M059J (cell line): Measurements from ENCODE around the gene LHX3. TPM values are rescaled to one million over a fixed set of nuclear protein-coding genes. Genes with fewer than 3 reads are reported as not detected.
A peak's percentile ranks its signal among the peaks of the same experiment; 100 is the strongest.

Experiments used
- DNase-seq: peaks from one replicate; pipeline ENCODE4 v3.0.0-alpha.2; 2012; ENCODE audit warnings: low read depth
- total RNA-seq: library from RNA; depleted of rRNA; stranded (reverse); fragments of >200 nt; shearing (Covaris generic); gene quantifications from 2 replicates; pipeline ENCODE4 v1.2.3, GENCODE V29; 2014; rRNA removed

Gene LHX3
- not detected in 2 replicates for total RNA-seq

DNA sequence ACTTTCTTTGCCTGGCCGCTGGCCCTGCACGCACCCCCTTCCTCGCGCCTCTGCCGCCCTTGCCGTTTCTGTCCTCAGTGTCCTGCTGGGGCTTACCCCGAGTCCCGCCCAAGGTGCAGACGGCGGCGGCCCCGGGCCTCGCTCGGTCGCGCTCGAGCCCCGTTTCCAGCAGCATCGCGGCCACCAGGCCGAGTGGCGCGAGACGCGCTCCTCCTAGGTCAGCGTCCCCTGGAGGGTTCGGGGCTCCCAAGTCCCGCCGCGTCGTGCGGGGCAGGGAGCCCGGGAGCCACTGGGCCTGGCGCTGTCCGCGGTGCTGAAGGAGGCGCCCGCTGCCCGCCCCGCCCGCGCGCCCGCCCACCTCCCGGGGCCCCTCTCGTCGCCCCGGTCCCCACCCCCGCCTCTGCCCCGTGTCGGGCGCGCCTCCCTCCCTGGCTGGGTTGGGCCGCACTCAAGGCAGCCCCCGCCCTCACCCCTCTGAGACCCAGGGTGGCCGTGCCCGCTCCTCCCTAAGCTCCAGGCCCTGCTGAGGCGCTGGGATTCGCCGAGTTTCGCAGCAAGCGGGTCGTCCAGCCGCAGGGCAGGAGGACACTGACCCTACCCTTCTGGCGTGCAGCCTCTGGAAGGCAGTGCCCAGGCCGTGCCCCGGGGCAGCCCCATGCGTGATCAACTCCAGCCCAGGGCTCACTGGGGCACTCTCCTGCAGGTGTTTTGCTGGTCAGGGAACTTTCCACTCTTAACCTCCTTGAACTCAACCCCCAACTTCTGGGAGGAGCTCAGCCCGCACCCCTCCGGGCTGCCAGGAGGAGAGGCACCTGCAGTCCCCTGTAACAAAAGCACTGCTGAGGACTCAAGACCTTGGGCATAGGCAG, at the start of gene LHX3:
LHX3 (minus strand) TSS at position 291 of the 869 bp plus-strand sequence; CDS start at position 175, 116 bp downstream.
- DNase-seq: no peak

DNA sequence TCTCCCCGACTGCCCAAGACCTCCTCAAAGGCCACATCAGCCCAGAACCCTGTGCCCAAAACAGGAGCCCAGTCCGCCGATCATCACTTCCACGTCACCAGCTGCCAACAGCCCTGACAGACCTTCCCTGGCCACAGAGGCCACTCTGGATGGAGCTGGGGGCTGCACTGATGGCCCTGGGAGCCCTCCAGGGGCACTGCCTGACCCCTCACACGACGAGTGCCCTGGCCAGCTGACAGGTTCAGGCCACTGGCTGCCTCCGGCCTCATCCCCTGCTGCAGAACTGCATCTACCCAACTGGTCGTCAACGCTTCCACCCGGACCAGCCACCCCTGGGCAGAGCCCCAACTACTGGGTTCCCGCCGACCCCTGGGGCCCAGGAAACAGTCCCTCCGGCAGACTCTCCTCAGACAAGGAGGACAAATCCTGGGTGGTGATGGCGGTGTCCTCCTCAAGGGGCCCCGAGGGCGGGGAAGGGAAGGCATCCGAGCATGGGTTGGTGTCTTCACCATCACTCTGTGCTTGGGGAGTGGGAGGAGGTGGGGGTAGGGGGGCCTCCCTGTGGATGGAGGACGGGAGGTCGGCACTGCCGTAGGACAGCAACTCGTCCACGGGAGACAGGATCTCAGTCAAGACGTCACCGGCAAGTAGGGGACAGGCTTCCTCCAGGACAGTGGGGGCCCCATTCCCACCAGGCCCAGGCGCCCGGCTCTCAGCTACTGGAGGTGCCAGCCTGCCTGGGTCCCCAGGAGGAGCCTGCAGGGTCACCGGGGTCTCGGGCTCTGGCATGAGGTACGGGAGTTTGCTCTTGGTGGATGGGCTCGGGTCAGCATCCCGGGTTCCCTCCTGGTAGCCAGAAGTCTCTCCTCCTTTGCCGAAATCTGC, 48.6 kb upstream of the LHX3 start:
- DNase-seq: no peak

DNA sequence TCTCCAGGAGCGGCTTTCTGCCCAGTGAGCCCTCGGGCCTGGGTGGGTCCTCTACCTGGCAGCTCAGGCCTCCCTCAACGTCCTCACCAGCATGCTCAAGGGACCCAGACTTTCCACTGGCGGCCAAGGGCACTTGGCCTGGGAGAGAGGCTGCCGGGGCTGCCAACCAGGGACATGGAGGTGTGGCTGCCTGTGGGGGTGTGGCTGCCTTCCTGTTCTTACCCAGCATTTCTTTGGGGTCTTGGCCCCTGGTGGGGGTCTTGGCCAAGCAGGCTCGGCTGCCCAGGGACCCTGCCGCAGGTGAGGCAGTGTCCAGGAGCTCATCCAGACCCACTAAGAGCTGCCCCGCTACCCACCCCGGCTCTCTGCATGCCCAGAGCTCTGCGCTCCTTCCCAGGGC, 47.9 kb upstream of the LHX3 start:
- DNase-seq: no peak

DNA sequence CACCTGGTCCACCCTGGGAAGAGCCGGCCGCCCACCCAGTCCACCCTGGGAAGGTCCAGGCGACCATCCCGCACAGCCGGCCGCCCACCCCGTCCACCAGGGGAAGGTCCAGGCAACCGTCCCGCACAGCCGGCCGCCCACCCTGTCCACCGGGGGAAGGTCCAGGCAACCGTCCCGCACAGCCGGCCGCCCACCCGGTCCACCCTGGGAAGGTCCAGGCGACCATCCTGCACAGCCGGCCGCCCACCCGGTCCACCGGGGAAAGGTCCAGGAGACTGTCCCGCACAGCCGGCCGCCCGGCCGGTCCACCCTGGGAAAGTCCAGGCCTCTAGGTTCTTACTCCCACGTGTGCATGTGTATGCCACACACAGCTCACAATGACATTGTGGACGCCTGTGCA, 47.4 kb upstream of the LHX3 start:
- no peak for DNase-seq

DNA sequence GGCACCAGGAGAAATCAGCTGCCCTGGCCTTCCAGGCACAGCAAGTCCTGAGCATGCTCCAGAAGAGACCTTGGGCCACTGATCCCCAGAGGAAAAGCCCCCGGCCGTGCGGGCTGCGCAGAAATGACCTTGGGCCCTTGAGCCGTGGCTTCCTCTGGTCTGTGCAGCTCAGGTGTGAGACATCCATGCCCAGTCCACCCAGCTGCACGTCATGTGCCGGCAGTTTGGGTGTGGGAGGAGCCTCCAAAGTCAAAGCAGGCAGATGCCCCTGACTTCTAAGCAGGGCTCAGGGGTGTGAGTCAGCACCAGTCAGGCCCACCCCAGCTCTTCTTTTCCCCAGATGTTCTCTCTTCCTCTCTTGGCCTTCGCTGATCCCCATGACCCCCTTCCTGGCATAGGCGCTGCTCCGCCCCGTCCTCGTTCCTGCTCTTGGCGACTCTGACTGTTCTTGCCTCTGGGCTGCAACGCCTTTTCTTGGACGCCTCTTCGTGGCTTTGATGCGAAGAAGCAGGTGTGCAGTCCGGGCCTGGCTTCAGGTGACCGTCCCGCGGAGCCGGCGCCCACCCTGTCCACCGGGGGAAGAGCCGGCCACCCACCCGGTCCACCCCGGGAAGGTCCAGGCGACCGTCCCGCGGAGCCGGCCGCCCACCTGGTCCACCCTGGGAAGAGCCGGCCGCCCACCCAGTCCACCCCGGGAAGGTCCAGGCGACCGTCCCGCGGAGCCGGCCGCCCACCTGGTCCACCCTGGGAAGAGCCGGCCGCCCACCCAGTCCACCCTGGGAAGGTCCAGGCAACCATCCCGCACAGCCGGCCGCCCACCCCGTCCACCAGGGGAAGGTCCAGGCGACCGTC, 46.6 kb upstream of the LHX3 start:
- no peak for DNase-seq

DNA sequence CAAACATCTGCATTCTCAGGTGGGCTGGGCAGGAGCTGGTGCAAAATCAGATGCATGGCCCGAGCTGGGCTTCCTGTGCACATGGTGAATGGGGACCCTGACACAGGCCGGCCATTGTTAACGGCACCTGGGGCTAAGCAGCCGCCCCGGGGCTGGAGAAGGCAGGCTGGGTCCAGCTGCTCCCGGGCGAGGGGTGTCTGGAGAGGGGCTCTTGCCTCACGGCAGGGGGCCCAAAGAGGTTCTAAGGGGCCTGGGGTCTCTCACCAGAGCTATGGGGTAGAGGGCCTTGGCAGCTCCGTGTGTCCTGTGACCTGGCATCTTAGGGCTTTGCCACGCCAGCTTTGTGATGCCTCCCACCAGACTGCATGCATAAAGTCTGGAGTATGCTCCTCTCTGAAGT, 45.7 kb upstream of the LHX3 start:
- DNase-seq: no peak

DNA sequence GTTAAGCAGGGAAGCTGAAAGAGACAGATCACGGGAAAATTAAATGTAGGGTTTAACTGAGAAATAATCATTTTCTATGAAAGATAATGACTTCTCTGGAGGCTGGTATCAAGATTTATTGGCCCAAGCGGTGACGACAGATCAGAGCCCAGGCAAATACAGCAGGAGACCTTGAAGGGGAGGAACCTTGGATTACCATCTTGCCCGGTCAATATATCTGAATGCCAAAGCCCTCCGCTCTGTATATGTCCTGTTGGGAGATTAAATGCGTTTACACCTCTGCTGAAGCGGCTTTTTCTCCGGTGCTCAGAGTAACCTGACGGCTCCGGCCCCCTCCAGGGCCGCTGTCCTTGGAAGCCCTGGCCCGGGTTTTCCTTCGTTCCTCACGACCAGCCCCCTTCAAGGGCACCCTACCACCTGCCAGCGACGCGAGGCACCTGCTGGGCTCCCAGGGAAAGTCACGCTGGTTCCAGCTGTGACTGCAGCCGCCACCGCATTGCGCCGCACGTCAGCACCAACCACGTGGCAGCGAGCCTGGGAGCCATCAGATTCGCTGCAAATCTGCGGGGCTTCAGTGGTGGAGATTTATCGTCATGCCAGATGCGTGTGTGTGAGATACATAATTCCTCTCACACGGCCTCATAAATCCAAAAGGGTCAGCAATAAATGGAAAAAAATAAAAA, 45.1 kb upstream of the LHX3 start:
- no peak for DNase-seq

DNA sequence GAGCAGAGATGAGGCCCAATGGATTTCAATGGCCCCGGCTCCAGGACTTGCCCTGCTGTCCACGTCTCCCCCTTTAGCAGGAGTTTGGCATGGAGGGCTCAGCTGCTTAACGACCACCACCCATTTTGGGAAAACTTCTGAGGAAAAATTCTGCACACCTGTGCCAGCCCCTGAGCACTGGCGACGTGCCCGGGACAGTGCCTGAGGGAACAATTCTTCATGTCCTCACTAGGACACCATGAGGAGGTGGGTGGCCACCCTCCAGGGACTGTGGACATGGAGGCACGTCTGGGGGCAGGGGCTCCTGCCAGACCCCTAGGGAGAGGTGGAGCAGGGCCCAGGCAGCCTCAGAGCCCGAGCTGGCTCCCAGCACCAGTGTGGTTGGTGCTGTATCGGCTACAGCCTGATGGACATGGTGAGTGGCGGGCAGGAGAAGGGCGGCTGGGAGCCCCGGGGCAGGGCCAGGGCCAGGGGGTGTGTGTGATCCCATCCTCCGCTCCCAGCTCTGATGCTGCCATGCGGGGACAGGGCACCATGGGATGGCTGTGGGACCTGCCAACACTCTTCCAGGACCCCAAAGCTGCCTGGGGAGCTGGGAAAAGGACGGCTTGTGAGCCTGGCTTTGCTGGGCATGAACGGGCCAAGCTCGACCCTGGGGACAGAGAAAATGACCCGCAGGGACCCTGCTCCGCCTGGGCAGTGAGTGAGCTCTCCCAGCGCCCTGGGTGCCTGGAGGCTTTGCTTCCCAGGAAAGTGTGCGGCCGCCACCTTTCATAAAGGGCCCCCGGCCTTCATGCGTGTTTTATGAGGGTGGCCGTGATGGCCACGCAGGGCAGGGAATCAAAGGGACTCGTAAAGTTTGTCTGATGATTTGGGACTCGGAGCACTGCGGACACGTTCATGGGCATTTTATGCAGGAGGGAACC, 44.3 kb upstream of the LHX3 start:
- DNase-seq: no peak

DNA sequence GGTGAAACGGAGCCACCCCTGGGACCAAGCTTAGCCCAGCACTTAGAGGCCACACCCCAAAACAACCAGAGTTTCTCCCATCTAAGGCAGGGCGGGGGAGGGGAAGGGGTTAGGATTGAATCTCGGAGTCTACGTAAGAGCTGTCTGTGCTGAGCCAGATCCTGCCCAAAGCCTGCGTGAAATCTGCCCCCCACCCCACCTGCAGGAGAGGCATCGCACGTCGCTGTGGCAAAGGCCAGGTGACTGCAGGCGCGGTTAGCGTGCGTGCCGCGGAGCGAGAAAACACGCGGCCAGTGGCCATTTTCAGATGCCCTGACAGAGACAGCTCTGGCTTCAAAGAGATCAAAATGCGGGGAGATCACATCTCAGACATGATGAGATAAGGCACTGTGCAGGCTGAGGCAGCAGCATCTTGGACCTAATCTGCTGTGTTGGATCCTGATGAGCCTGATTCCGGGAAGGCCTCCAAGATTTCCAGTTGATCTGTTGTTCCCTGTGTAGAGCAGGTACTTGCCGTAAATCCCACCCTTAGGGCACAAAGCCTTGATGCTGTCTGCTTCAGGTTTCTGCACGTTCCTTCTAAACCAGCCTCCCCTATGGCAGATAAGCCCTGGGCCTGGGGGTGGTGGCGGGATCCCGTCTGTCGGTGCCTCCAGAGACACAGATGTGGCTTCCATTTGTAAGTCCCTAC, 43.2 kb upstream of the LHX3 start:
- no peak for DNase-seq

DNA sequence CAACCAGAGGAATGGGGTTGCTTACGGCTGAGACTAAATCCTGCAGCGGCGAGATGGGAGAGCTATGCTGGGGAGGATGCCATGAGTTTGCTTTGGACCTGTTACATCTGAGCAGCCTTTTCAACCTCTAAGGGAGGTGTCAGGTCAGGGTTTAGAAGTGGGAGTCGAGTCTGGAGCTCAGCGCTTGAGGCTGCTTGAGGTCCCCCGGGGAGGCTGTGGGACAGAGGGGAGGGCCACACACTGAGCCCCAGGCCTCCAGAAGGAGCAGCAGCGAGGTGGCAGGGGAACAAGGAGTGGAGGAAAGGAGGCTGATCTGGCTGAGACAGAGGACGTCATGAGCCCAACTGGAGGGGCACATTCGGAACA, 42.6 kb upstream of the LHX3 start:
- DNase-seq: no peak

DNA sequence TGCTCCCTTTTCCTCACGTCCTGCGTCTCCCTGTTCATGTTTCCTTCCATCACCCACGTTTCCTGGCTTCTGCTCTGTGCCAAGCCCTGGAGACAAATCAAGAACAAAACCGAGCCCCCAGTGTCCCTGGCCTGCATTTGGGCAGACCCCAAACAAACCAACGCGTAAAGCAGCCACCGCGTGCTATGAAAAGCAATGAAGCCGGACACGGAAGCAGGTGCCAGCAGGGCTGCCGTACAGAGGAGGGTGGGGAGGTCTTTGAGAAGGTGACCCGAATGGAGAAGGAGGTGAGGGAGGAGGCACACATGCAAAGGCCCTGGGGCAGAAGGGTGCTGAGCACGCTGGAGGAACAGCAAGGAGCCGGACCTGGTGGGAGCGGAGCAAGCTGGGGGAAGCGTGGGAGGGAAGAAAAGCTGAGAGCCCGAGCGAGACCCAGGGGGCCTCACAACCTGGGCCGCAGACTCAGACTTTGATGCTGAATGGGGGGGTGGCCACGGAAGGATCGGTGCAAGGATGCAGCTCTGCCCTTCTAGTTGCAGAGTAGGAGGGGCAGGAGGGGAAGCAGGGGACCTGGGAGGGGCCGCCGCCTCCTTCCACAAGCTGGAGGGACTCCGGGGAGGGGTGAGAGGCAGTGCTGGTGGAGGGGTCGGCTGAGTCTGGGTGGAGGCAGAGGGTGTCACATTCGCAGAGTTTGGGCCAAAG, 42.1 kb upstream of the LHX3 start:
- DNase-seq: no peak

DNA sequence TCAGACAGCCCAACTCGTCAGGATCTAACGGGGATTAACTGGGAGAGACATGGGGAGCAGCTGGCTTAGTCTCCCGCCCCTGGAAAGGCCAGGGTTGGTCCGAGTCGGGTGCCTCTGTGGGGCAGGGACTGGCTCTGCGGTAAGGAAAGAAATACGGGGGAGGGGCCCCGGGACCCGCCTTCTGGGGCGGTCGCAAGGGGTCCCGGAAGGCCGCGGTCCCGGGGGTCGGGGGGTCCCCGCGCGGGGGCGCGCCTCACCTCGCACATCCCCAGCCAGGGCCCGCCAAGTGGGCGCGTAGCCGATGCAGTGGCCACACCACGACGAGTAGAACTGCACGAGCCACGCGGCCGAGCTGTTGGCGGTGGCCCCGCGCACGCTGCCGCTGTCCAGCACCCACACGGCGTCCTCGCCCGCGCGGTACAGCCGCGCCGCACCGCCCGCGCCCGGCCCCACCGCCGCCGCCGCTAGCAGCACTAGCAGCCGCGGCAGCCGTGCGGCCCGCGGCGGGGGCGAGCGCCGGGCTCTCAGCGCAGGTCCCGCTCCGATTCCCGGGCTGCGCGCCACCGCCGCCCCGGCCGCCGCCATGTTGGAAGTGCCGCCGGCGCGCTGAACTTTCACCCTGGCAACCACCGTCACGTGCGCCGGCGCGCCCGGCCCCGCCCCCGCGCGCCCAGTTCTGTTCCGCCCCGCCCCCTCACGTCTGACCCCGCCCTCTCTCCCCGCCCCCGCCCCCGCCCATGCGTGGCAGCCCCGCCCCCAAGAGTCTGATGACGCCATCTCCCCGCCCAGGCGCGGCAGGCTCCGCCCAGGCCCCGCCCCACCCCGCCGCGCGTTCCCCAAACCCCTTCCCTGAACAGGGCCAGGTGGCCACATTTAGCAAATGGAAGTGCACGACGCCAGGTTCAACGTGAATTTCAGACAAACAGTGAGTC, 40.6 kb upstream of the LHX3 start, which contains the start of gene QSOX2:
QSOX2 (minus strand) TSS at position 594 of the 932 bp plus-strand sequence; CDS start at position 585, 9 bp downstream.
- DNase-seq: peak; percentile 63

DNA sequence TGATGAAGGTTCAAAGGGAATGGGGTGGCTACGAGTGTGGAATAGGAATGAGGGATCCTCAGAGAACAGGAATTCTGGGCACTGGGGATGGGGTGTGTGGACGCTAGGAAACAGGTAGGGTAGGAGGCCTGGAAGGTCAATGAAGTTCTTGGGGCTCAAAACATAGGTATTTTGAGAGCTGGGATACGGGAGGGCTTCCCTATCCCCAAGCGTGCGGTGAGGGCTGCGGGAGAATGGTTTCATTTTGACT, 40.0 kb upstream of the LHX3 start:
- no peak for DNase-seq

DNA sequence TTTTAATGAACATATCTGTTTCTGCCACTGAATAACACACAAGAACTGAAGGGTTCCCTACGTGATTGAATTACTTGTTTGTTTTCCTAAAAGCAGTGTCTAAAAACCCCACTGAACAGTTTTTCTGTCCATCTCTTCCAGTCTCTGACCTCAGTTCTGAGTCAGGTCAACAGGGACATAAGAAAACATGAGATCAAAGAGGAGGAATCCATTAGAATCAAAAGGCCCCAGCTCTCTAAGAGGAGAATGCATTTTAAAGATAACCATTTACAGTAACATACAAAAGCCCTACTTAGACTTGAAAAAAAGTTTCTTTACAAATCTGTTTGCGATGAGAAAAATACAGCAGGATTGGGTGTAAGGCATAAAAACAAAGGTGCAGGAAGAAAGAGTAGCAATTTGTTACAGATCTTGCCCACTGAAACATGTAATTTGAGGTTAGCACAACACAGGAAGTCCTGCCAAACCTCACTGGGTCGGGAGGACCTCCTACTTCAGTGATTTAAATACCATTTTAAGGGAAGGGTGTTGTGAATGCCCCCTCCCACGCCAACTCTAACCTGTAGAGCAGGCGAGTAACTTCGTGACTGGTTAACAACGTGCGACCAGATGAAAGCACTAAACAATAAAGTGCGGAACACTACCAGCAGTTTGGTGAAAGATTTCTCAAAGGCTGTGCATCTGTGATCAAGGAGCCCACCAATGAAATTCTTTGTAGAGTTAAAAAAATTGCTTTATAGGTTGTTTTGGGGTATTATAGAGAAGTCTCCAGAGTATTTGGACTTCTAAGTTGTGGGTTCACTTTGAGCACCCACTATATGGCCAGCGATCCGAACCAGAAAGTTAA, 39.4 kb upstream of the LHX3 start:
- peak; percentile 31 for DNase-seq

DNA sequence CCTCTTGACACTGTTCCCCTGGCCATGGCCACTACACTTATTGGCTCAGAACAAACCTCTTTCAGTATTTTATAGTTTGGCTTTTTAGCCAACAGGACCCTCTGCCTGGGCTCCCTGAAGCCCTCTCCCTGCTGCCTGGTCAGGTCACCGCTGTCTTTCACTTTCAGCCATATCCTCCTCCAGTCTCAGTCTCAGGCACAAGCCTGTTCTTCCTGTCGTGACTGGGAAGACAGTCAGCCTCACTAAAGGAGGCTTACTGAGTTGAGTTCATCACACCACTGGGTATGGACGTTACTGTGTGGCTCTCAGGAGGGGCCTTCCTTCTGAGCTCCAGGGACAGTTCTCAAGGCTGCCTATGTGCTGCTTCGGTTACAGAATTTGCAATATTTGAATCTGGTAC, 38.7 kb upstream of the LHX3 start:
- DNase-seq: no peak

DNA sequence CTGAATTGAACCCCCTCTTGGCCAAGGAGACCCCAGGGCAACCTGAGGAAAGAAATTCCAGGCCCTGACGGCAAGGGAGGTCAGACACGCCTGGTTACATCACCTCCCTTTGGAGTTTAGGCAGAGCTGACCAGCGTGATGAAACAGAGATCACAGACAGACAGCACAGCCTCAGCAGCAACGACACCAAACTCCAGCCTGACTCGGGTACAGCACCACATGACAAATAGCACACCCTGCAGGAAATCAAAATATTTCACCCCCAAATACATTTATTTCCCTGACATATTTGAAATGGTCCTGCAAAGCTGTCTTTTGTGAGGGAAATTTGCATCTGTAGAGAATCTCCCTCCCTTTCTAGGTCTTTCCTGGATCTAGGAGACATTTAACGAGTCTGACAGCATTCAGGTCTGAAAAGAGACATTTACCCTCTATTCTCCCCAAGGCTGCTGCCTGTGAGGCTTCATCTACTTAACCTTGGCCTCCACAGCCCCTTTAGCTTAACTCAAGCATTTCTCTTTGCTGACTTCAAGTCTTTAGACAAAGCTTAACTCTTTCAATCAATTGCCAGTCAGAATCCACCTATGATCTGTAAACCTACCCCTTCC, 38.1 kb upstream of the LHX3 start:
- DNase-seq: no peak

DNA sequence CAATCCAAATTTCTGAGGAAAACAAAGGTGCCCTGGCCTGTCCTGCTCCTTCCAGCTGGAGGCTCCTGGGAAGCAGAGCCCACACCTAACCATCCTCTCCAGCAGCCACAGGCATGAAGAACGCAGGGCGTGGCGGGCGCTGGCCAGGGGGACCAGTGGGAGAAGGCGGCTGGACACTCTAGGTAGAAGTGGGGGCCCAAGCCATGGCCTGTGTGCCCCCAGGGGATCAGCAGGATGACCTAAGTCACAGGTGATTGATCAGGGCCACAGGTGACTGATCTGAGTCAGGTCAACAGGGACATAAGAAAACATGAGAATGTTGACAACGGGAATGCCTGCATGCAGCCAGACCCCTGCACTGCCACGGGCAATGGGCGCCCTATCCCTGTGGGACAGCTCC, 37.3 kb upstream of the LHX3 start:
- DNase-seq: no peak
